ENCODE measurements around the gene MRTO4. TPM values are rescaled to one million over a fixed set of nuclear protein-coding genes. Genes with fewer than 3 reads are reported as not detected.
A peak's percentile ranks its signal among the peaks of the same experiment; 100 is the strongest.

The MRTO4 gene
- total and polyA plus RNA-seq, 9 of the 15 experiments (the other 6 are each of a cell fraction or from before 2014, with no cell fraction given): 62.0 to 173 (median 146) TPM

GRCh38 chr1:19209990-19210771 lies 41.4 kb upstream of the MRTO4 start, which contains the start of gene UBR4 (continued):
- no peak for TF ChIP-seq CHAMP1 (IDR thresholded peaks at IDR 0.05)
- no peak for TF ChIP-seq NCOA4 (IDR thresholded peaks at IDR 0.05; ENCODE audit: partially characterized antibody)
- peak; percentile 65; the same call in 1 of the 2 replicates for TF ChIP-seq ZNF445 (CRISPR knock-in tag; IDR thresholded peaks at IDR 0.05; ENCODE audit: low read depth)
- TF ChIP-seq HMGN3 (IDR thresholded peaks at IDR 0.05; ENCODE audit: borderline replicate concordance, extremely low read depth, insufficient read length, low read depth, low read length): peak; percentile 88
- TF ChIP-seq RBM15 (IDR thresholded peaks at IDR 0.05; ENCODE audit: insufficient read depth, low read length): no peak
- TF ChIP-seq RBM17 (IDR thresholded peaks at IDR 0.05; ENCODE audit: borderline replicate concordance, low read depth, low read length): no peak
- TF ChIP-seq ZFP1 (CRISPR knock-in tag; IDR thresholded peaks at IDR 0.05): no peak
- no peak for TF ChIP-seq ZNF277 (CRISPR knock-in tag; IDR thresholded peaks at IDR 0.05; ENCODE audit: borderline replicate concordance)
- peak; percentile 29 to 61; a peak in 1 of 4 replicates for TF ChIP-seq TEAD1 (CRISPR knock-in tag; IDR thresholded peaks at IDR 0.05)
- peak; percentile 59 for TF ChIP-seq ZEB2 (IDR thresholded peaks at IDR 0.05)
- TF ChIP-seq BMI1 (IDR thresholded peaks at IDR 0.05; ENCODE audit: low read length): peak; percentile 17; the same call in 1 of the 2 replicates
- no peak for TF ChIP-seq FOXO4 (CRISPR knock-in tag; IDR thresholded peaks at IDR 0.05)
- peak; percentile 77 for TF ChIP-seq NKRF (IDR thresholded peaks at IDR 0.05; ENCODE audit: borderline replicate concordance)
- peak; percentile 95 for TF ChIP-seq MTA3 (IDR thresholded peaks at IDR 0.05; ENCODE audit: borderline replicate concordance)
- TF ChIP-seq NR0B1 (IDR thresholded peaks at IDR 0.05; ENCODE audit: partially characterized antibody): no peak
- TF ChIP-seq ZNF24 (IDR thresholded peaks at IDR 0.05): 0 out of 2 replicates have a peak, but pooled peaks have one; percentile 30
- TF ChIP-seq SRF (CRISPR knock-in tag; IDR thresholded peaks at IDR 0.05): peak in 1 of 2 experiments; percentile 70; a peak in 2 of 4 replicates

All from K562 (cell line).